IPS-18a (cell line): Measurements from ENCODE around the gene ACSS3.

Experiments used
- H3K27ac ChIP-seq: one replicate; pipeline ENCODE4 v1.5.1; 2013; ENCODE audit warnings: low read length
- H3K27me3 ChIP-seq: one replicate; pipeline ENCODE4 v1.6.1; 2013; ENCODE audit warnings: mild to moderate bottlenecking, low read length; ENCODE audit not compliant: control insufficient read depth, insufficient read depth
- H3K36me3 ChIP-seq: one replicate; pipeline ENCODE4 v1.6.1; 2013; ENCODE audit warnings: low read depth, low read length; ENCODE audit not compliant: control insufficient read depth
- H3K4me1 ChIP-seq: one replicate; pipeline ENCODE4 v1.6.1; 2013; ENCODE audit warnings: low read depth, low read length; ENCODE audit not compliant: control insufficient read depth
- H3K4me3 ChIP-seq: one replicate; pipeline ENCODE4 v1.5.1; 2013; ENCODE audit warnings: low read length
- H3K9ac ChIP-seq: one replicate; pipeline ENCODE4 v1.6.1; 2013; ENCODE audit warnings: mild to moderate bottlenecking, low read length, moderate library complexity
- H3K9me3 ChIP-seq: one replicate; pipeline ENCODE4 v1.6.1; 2013; ENCODE audit warnings: low read depth, low read length; ENCODE audit not compliant: control insufficient read depth

The ACSS3 gene

GRCh38 chr12:81146228-81147225, 68.6 kb downstream of the ACSS3 start:
- no peak overlapping the region for H3K9ac ChIP-seq
- H3K9me3 ChIP-seq, result no peaks in the 10 kb centered on the region
- H3K27ac ChIP-seq, result no peak overlapping the region
- no peaks in the 10 kb centered on the region for H3K27me3 ChIP-seq
- no peak overlapping the region for H3K4me3 ChIP-seq
- H3K36me3 ChIP-seq, result no peaks in the 10 kb centered on the region
- H3K4me1 ChIP-seq, result no peaks in the 10 kb centered on the region

- no peaks in the 10 kb centered on the region for H3K9me3 ChIP-seq
- no peaks in the 10 kb centered on the region for H3K36me3 ChIP-seq
- no peaks in the 10 kb centered on the region for H3K4me1 ChIP-seq
- H3K27me3 ChIP-seq, result no peaks in the 10 kb centered on the region
- H3K27ac ChIP-seq, result no peak overlapping the region
- no peak overlapping the region for H3K9ac ChIP-seq
- H3K4me3 ChIP-seq, result no peak overlapping the region
These were observed 69.5 kb downstream of the ACSS3 start for GRCh38 chr12:81147292-81147919.

GRCh38 chr12:81150382-81150781, 72.5 kb downstream of the ACSS3 start:
- H3K9me3 ChIP-seq, result no peaks in the 10 kb centered on the region
- H3K9ac ChIP-seq, result no peak overlapping the region
- no peak overlapping the region for H3K4me3 ChIP-seq
- H3K36me3 ChIP-seq, result no peaks in the 10 kb centered on the region
- no peaks in the 10 kb centered on the region for H3K4me1 ChIP-seq
- no peaks in the 10 kb centered on the region for H3K27me3 ChIP-seq
- H3K27ac ChIP-seq, result no peak overlapping the region

GRCh38 chr12:81159856-81160255, 82.0 kb downstream of the ACSS3 start:
- H3K9ac ChIP-seq, result no peak overlapping the region

GRCh38 chr12:81161680-81162079, 83.8 kb downstream of the ACSS3 start:
- Histone ChIP-seq H3K9me3 (no peaks in the 10 kb centered on the region), H3K36me3 (no peaks in the 10 kb centered on the region), H3K9ac (no peak overlapping the region), H3K27ac (no peak overlapping the region), H3K27me3 (no peaks in the 10 kb centered on the region), H3K4me3 (no peak overlapping the region), H3K4me1 (no peaks in the 10 kb centered on the region)

More at GRCh38 chr12:81159856-81160255, 82.0 kb downstream of the ACSS3 start:
- Histone ChIP-seq H3K36me3 (no peaks in the 10 kb centered on the region), H3K4me3 (no peak overlapping the region), H3K4me1 (no peaks in the 10 kb centered on the region), H3K27ac (no peak overlapping the region), H3K27me3 (no peaks in the 10 kb centered on the region), H3K9me3 (no peaks in the 10 kb centered on the region)

GRCh38 chr12:81162391-81163136, 84.7 kb downstream of the ACSS3 start:
- no peak overlapping the region for H3K27ac ChIP-seq
- no peak overlapping the region for H3K4me3 ChIP-seq
- no peak overlapping the region for H3K9ac ChIP-seq

GRCh38 chr12:81164827-81165226, 86.9 kb downstream of the ACSS3 start:
- Histone ChIP-seq H3K27ac (no peak overlapping the region), H3K4me1 (no peaks in the 10 kb centered on the region), H3K36me3 (no peaks in the 10 kb centered on the region), H3K4me3 (no peak overlapping the region), H3K9ac (no peak overlapping the region), H3K9me3 (no peaks in the 10 kb centered on the region), H3K27me3 (no peaks in the 10 kb centered on the region)

More at GRCh38 chr12:81162391-81163136, 84.7 kb downstream of the ACSS3 start:
- Histone ChIP-seq H3K9me3 (no peaks in the 10 kb centered on the region), H3K4me1 (no peaks in the 10 kb centered on the region), H3K27me3 (no peaks in the 10 kb centered on the region), H3K36me3 (no peaks in the 10 kb centered on the region)

- no peaks in the 10 kb centered on the region for H3K36me3 ChIP-seq
- no peaks in the 10 kb centered on the region for H3K4me1 ChIP-seq
These were observed 88.9 kb downstream of the ACSS3 start for GRCh38 chr12:81166790-81167189.

GRCh38 chr12:81167694-81168093, 89.8 kb downstream of the ACSS3 start:
- Histone ChIP-seq H3K36me3 (no peaks in the 10 kb centered on the region), H3K27me3 (no peaks in the 10 kb centered on the region), H3K27ac (no peak overlapping the region)

More at GRCh38 chr12:81166790-81167189, 88.9 kb downstream of the ACSS3 start:
- H3K4me3 ChIP-seq, result no peak overlapping the region
- H3K27ac ChIP-seq, result no peak overlapping the region
- no peaks in the 10 kb centered on the region for H3K27me3 ChIP-seq
- no peak overlapping the region for H3K9ac ChIP-seq
- H3K9me3 ChIP-seq, result no peaks in the 10 kb centered on the region

GRCh38 chr12:81168445-81168844, 90.6 kb downstream of the ACSS3 start:
- Histone ChIP-seq H3K27me3 (no peaks in the 10 kb centered on the region), H3K4me1 (no peaks in the 10 kb centered on the region), H3K36me3 (no peaks in the 10 kb centered on the region), H3K4me3 (no peak overlapping the region), H3K9ac (no peak overlapping the region), H3K9me3 (no peaks in the 10 kb centered on the region), H3K27ac (no peak overlapping the region)

More at GRCh38 chr12:81167694-81168093, 89.8 kb downstream of the ACSS3 start:
- H3K4me1 ChIP-seq, result no peaks in the 10 kb centered on the region
- no peak overlapping the region for H3K4me3 ChIP-seq
- H3K9ac ChIP-seq, result no peak overlapping the region
- no peaks in the 10 kb centered on the region for H3K9me3 ChIP-seq

GRCh38 chr12:81170072-81170471, 92.2 kb downstream of the ACSS3 start:
- H3K27ac ChIP-seq, result no peak overlapping the region
- H3K9me3 ChIP-seq, result no peaks in the 10 kb centered on the region
- H3K4me1 ChIP-seq, result no peaks in the 10 kb centered on the region
- no peak overlapping the region for H3K9ac ChIP-seq
- no peaks in the 10 kb centered on the region for H3K27me3 ChIP-seq
- H3K4me3 ChIP-seq, result no peak overlapping the region
- H3K36me3 ChIP-seq, result no peaks in the 10 kb centered on the region
